Hepatic stellate cell (primary cell): ENCODE data around the gene SC5D.

Experiments
- DNase-seq: peaks from one replicate; pipeline ENCODE4 v3.0.0; 2011; ENCODE audit warnings: low spot score

SC5D gene

DNA sequence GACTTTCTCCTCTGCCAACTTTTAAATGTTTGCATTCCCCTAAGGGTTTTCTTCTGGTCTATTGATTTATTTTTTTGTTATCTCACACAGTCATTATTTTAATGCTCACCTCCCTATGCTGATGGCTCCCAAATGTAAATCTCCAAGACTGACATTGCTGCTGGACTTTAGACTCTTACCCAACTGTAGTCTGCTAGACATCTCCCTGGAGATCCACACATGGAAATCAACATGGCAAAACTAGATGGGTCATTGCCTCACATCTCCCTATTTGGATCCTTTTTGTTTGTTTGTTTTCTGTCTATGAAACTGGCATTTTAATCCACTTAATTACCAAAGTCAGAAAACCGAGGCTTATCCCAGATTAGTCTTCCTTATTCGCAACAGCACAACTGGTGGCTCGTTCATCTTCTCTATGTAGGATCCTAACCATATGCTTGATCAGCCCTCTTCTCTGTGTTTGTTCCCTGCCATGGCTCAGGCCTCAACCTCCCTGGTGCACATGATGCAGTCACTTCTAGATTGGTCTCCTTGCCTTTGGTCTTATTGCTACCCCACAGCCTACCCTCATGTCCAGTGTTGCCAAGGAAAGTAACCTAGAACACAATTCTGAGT lies 37.3 kb downstream of the SC5D start:
- no peak for DNase-seq

DNA sequence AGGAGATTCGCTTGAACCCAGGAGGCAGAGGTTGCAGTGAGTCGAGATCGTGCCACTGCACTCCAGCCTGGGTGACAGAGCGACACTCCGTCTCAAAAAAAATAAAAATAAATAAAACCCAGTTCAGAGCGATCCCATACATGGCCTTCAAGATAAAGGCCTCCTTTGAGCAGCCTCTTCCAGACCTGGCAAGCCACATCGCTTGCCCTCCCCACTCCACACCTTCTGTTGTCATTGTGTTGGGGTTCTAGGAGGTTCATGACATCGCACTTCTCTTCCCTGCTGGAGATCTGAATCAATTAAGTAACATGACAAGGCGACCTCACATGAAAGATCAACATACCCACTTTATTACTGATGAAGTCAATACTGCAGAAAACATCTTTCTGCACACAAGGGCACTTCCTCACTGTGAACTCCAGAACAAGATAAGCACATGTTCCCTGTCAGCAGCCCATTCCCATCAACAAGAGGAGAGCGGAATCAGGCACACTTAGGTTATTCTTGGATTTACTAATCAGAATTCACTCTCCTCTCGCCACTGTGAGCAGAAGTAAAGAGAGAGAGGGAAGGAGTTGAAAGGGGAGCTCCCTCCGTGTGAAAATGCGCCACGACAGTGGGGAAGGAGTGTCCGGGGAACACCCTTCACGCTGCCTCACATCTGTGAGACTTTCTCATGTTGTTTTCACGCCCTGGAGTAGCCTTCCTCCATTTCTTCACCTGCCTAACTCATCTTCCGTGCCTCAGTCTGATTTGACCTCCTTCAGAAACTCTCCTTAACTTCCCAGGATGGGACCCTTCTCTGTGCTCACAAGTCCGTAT lies 38.3 kb downstream of the SC5D start:
- DNase-seq = no peak

GRCh38 chr11:121334973-121335710 lies 42.6 kb downstream of the SC5D start:
- DNase-seq = no peak

DNA sequence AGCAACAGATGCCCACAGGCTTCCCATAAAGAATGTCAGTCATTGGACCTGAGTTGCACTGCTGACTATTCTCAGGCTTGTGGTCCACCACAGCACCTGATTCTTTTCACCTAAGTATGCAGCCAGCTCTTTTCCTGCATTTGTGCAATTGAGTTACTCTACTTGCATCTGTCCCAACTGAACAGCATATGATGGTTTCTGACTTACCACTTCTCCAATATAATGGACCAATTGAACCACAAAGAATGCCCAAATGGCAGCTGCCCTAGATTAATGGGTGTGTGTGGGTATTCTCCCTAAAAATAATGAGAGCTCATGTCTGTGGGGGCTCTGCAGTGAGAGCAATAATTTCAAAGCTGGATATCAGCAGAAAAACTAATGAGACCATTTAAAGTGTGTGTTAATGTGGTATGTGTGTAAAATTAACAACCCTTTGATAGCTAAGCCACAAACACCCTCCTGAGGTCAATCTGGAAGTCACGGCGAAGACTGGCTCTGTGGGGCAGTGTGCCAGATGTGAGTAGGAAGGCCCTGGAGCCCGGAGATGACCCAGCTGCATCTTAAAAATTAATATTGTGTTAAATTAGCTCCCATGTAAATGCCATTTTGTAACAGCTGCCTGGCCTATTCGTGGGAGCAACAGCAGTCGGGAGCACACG lies 43.8 kb downstream of the SC5D start:
- DNase-seq = no peak

DNA sequence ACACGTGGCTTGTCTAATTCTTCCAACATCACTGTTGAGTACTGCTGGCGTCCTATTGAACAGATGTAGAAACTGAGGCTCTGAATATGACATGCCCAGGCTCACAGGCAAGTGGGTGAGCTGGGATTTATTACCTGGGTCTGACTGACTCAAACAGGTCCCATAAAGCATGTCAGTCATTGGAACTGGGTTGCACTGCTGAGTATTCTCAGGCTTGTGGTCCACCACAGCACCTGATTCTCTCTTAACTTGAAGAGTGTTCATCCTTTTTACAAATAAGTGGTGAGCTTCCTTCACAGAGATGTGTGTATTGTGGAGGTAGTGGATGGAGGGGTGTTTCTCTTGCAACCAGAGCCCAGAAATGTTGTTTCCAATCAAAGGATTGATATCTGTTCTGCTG lies 44.5 kb downstream of the SC5D start:
- no peak for DNase-seq

DNA sequence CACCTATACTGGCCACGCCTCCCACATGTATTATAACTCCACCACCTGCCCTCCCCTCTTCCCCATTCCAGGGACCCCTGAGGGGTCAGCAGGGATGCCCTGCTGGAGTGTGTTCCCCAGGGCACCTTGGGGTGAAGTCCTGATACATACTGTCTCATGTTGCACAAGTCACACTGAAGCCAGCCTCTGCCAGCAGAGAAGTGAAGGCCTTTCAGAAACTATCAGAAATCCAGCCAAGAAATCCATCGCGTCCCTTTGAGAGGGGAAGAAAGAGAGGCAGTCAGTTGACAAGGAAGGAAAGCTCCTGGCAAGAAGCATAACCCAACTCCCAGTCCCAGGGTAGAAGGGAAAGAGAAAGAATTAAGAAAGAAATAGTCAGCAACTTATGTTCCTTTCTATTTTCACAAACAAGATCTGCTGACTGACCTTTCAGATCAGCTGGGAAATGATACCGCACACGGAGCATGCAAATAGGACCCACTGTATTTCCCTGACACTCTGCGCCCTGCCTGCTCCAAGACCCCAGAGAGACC lies 45.2 kb downstream of the SC5D start:
- DNase-seq = no peak

- DNase-seq = no peak
These were observed 46.0 kb downstream of the SC5D start for GRCh38 chr11:121338536-121338935.

GRCh38 chr11:121340032-121340580 lies 47.5 kb downstream of the SC5D start:
- DNase-seq = no peak

DNA sequence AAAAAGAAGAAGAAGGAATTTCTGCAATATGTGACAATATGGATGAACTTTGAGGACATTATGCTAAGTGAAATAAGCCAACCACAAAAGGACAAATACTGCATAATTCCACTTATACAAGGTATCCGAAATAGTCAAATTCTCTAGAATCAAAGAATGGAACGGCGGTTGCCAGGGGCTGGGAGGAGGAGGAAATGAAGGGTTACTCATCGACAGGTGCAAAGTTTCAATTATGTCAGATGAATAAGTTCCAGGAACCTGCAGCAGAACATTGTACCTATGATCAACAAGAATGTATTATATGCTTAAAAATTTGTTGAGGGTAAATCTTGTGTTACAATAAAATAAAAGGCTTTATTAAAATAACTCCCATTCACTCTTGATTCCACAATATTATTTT lies 49.0 kb downstream of the SC5D start:
- no peak for DNase-seq

DNA sequence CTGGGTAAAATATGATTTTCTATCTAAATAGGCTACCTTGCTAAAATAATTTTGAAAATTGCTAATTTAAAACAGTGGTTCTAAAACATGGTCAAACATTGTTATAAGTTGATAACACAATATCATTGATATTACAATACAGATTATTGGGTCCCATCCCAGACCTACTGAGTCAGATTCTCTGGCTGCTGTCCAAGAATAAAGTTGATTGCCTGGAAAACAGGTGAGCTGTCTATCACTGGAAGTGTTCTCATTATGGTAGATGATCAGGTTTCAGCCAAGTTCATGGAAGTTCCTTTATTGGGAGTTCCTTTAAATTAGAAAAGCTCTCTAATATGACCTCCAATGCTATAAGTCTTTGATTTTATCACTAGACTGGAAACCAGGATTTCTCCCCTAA lies 52.3 kb downstream of the SC5D start:
- no peak for DNase-seq

DNA sequence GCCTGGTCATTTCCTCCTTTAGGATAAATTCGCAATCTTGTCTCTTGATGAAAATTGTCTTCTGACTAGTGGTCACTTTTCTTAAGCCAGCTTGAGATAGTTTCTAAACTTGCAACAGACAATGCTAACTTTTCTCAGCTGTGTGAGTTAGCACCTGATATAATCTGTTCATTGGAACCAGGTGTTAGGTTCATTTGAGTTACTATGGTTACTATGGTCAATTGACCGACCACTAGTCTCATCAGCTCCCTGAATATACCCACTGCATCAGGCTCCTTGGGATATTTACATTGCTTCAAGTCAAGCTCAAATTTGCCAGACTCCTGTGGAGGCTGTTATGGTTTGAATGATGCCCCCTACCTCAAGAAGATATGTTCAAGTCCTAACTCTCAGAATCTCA lies 54.5 kb downstream of the SC5D start:
- DNase-seq = no peak

GRCh38 chr11:121347813-121348212 lies 55.2 kb downstream of the SC5D start:
- DNase-seq = no peak

- DNase-seq = no peak
These were observed 55.8 kb downstream of the SC5D start for GRCh38 chr11:121348220-121348875.

DNA sequence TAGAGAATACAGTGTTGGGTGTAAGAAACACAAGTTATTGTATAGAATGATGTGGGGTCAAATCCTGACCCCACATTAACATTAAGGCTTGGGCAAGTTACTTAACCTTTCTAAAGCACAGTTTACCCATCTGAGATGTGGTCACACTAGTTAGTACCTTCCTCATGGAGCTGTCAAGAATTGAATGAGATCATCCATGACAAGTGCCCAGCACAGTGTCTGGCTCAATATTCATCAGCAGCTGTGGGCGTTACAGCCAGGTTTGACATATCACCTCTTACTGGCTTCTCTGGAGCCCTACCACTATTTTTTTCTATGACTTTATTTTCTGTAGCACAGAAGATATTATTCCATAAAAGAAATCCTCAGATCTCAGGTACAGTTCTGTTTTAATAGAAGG lies 57.2 kb downstream of the SC5D start:
- DNase-seq = no peak

GRCh38 chr11:121350314-121351082 lies 57.9 kb downstream of the SC5D start:
- DNase-seq = no peak

DNA sequence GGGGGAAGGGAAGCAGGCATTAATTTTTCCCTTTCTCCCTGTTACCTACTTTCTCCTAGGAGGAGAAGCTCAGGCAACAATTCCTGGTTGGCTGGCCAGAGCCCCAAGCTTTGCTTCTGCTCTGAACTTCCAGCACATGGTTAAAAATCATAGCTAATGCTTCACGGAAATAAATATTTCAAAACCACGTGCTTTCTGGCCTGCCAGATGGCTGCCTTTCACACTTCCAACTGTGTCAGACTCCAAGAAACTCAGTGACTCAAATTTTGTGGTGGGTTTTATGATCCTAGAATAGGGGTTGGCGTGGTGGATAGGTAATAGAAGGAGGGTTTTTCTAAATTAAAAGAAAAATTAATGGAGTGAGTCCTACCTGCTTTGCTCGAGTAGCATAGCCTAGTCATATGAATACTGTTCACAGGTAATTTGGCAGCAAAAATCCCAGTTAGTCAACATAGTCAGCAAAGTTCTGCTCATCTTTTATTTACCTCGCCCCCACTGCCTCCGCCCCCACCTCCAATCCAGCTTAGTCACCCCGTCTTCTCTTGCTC lies 58.6 kb downstream of the SC5D start:
- DNase-seq = no peak

DNA sequence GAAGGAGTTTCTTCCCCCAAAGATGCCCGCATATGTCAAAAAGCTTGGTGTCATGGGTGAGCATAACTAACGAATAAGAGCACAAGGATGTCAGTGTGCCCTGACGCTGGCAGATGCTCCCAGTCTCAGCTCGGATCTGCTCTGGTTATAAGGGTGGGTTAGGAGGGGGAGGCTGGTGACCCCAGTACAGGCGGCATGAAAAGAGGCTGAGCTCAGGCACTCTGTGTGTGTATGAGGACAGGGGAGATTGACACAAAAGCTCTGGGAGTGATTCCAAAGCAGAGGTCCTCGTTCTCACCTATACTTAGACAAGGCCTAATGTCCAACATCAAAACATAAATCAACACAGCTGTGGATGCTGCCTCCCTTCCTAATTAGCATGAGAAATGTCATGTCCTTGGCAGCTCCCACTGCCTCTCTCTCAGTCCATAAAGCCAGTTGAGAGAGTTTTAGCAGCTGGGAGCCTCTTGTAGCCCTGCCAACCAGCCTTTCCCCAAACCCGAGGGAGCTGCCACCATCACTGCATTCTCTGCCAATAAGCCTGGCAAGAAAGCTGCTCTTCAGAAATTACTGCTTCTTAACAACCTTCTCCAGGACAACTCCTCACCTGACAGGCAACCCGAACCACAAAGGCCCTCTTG lies 59.8 kb downstream of the SC5D start:
- no peak for DNase-seq

DNA sequence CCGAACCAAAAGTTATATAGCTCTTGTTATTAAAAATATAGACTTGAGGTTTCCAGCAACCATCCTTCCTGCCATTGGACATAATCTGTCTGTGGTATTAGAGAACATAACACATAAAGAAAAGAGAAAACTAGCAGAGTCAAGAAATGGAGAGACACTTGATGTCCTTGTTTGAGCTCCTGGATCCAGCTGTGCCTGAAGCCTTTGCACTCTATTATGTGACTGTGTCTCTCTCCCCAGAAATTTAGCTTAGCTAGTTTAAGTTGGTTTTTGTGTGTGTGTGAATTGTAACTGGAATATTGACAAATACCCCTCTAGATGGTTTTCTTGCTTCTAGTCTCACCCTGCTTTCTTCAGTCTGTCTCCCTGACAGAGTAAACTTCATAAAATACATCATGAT lies 61.6 kb downstream of the SC5D start:
- DNase-seq = no peak

GRCh38 chr11:121356357-121356756 lies 63.8 kb downstream of the SC5D start:
- DNase-seq = no peak
